Measurements from ENCODE around the gene FAM13C.

Gene FAM13C

DNA sequence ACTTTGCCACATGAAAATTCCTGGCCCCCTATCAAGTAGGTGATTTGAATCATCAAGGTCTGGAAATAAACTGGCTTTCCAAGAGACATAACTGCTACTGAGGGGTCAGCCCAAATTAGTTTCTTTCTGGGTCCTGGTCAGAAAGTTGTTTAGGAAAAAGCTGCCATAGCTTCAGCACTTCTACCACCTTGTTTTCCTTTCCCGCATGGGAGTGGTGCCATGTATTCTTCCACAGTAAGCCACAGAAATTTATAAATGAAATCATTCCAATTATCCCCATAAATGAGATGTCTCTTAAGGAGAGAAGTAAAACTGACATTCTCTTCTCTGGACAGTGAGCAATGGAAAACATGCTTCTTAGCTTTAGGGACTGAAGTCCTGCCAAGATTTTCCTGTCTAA lies 105.1 kb downstream of the FAM13C start:
- no peak for TF ChIP-seq RAD21 (IDR thresholded peaks at IDR 0.05; ENCODE audit: low read depth)
- no peak for TF ChIP-seq EGR1 (IDR thresholded peaks at IDR 0.05)
- TF ChIP-seq CREB1 (IDR thresholded peaks at IDR 0.05; ENCODE audit: low read depth): no peak
- TF ChIP-seq, protein P1, sequence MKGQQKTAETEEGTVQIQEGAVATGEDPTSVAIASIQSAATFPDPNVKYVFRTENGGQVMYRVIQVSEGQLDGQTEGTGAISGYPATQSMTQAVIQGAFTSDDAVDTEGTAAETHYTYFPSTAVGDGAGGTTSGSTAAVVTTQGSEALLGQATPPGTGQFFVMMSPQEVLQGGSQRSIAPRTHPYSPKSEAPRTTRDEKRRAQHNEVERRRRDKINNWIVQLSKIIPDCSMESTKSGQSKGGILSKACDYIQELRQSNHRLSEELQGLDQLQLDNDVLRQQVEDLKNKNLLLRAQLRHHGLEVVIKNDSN (IDR thresholded peaks at IDR 0.05): no peak
- TF ChIP-seq TAF1 (IDR thresholded peaks at IDR 0.05; ENCODE audit: low read depth): no peak
- TF ChIP-seq FOXM1 (IDR thresholded peaks at IDR 0.05; ENCODE audit: borderline replicate concordance, low read depth): no peak
- TF ChIP-seq YY1 (IDR thresholded peaks at IDR 0.05; ENCODE audit: low read depth): no peak

DNA sequence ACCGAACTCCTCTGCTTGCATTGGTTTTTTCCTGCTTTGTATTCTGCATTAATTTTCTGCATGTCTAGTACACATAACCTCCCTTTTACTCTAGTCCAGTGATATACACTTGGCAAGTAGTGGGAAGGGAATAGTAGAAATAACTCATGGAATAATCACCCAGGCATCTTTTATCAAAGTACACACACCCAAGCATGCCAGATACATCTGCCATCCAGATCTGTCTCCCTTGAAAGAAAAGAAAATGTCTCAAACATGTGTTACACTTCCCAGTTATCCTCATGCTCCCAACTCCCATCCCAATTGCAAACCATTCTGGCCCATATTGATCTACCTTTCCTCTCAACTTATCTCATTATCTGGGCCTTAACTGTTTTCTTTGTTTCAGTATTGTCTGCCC lies 106.9 kb downstream of the FAM13C start:
- no peak for TF ChIP-seq TEAD4 (IDR thresholded peaks at IDR 0.05)
- TF ChIP-seq, protein P2, sequence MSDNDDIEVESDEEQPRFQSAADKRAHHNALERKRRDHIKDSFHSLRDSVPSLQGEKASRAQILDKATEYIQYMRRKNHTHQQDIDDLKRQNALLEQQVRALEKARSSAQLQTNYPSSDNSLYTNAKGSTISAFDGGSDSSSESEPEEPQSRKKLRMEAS (IDR thresholded peaks at IDR 0.05): no peak
- no peak for TF ChIP-seq TAF1 (IDR thresholded peaks at IDR 0.05; ENCODE audit: low read depth)
- no peak for TF ChIP-seq EGR1 (IDR thresholded peaks at IDR 0.05)
- no peak for TF ChIP-seq NFIC (IDR thresholded peaks at IDR 0.05)
- TF ChIP-seq CEBPB (IDR thresholded peaks at IDR 0.05): no peak
- TF ChIP-seq YY1 (IDR thresholded peaks at IDR 0.05; ENCODE audit: low read depth): no peak
- no peak for TF ChIP-seq EP300 (IDR thresholded peaks at IDR 0.05; ENCODE audit: borderline replicate concordance)
- TF ChIP-seq, protein P3, sequence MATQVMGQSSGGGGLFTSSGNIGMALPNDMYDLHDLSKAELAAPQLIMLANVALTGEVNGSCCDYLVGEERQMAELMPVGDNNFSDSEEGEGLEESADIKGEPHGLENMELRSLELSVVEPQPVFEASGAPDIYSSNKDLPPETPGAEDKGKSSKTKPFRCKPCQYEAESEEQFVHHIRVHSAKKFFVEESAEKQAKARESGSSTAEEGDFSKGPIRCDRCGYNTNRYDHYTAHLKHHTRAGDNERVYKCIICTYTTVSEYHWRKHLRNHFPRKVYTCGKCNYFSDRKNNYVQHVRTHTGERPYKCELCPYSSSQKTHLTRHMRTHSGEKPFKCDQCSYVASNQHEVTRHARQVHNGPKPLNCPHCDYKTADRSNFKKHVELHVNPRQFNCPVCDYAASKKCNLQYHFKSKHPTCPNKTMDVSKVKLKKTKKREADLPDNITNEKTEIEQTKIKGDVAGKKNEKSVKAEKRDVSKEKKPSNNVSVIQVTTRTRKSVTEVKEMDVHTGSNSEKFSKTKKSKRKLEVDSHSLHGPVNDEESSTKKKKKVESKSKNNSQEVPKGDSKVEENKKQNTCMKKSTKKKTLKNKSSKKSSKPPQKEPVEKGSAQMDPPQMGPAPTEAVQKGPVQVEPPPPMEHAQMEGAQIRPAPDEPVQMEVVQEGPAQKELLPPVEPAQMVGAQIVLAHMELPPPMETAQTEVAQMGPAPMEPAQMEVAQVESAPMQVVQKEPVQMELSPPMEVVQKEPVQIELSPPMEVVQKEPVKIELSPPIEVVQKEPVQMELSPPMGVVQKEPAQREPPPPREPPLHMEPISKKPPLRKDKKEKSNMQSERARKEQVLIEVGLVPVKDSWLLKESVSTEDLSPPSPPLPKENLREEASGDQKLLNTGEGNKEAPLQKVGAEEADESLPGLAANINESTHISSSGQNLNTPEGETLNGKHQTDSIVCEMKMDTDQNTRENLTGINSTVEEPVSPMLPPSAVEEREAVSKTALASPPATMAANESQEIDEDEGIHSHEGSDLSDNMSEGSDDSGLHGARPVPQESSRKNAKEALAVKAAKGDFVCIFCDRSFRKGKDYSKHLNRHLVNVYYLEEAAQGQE (IDR thresholded peaks at IDR 0.05; ENCODE audit: low read depth): no peak
- TF ChIP-seq CREB1 (IDR thresholded peaks at IDR 0.05; ENCODE audit: low read depth): no peak

DNA sequence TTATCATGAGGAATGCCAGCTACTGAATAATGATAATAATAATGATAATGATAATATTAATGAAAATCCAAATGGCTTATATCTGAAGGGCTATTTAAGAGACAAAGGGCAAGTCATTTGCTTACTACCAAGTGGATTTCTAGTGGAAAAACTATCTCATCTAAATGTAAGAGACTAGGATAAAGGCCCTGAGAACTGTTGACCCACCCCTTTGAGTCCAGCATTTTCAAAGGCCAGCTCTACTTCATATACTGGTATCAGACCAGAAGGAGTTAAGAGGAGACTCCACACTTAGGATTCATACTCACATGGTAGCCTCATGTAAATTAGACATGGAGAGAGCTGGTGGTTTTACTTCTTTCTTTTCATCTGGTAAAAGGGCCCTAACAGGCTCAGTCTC lies 109.9 kb downstream of the FAM13C start:
- TF ChIP-seq EP300 (IDR thresholded peaks at IDR 0.05; ENCODE audit: borderline replicate concordance): no peak
- TF ChIP-seq NFIC (IDR thresholded peaks at IDR 0.05): no peak
- TF ChIP-seq, protein P3 (IDR thresholded peaks at IDR 0.05; ENCODE audit: low read depth): no peak
- no peak for TF ChIP-seq EGR1 (IDR thresholded peaks at IDR 0.05)
- TF ChIP-seq, protein P1 (IDR thresholded peaks at IDR 0.05): no peak
- TF ChIP-seq, protein P2 (IDR thresholded peaks at IDR 0.05): no peak
- TF ChIP-seq CREB1 (IDR thresholded peaks at IDR 0.05; ENCODE audit: low read depth): no peak
- no peak for TF ChIP-seq TAF1 (IDR thresholded peaks at IDR 0.05; ENCODE audit: low read depth)
- TF ChIP-seq YY1 (IDR thresholded peaks at IDR 0.05; ENCODE audit: low read depth): no peak
- no peak for TF ChIP-seq TCF12 (IDR thresholded peaks at IDR 0.05; ENCODE audit: low read depth)
- TF ChIP-seq FOXM1 (IDR thresholded peaks at IDR 0.05; ENCODE audit: borderline replicate concordance, low read depth): no peak
- no peak for TF ChIP-seq CEBPB (IDR thresholded peaks at IDR 0.05)
- no peak for TF ChIP-seq TEAD4 (IDR thresholded peaks at IDR 0.05)

DNA sequence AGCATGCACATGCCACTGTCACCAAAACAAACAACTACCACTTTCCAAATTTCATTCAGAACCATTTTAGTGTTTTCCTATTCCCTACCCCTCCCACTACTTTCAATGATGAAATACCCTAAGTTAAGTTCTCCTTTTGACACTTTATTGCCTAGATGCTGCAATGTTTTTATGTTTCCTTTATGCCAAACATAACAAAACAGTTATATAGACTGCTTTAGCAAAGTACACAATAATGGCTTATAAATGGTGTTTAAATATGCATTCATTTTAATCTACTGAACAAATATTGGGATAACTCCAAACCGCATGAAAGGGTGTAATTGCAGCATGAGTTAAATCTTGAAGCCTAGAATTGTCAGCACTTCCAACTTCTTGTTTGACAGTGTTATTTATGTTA lies 116.7 kb downstream of the FAM13C start:
- no peak for TF ChIP-seq FOXM1 (IDR thresholded peaks at IDR 0.05; ENCODE audit: borderline replicate concordance, low read depth)
- TF ChIP-seq, protein P2 (IDR thresholded peaks at IDR 0.05): no peak
- TF ChIP-seq TCF12 (IDR thresholded peaks at IDR 0.05; ENCODE audit: low read depth): no peak
- no peak for TF ChIP-seq EP300 (IDR thresholded peaks at IDR 0.05; ENCODE audit: borderline replicate concordance)
- TF ChIP-seq TAF1 (IDR thresholded peaks at IDR 0.05; ENCODE audit: low read depth): no peak
- TF ChIP-seq ZBTB7A (IDR thresholded peaks at IDR 0.05; ENCODE audit: low read depth): no peak
- TF ChIP-seq, protein P3 (IDR thresholded peaks at IDR 0.05; ENCODE audit: low read depth): no peak
- no peak for TF ChIP-seq YY1 (IDR thresholded peaks at IDR 0.05; ENCODE audit: low read depth)
- no peak for TF ChIP-seq RAD21 (IDR thresholded peaks at IDR 0.05; ENCODE audit: low read depth)
- TF ChIP-seq, protein P1 (IDR thresholded peaks at IDR 0.05): no peak
- no peak for TF ChIP-seq CREB1 (IDR thresholded peaks at IDR 0.05; ENCODE audit: low read depth)
- no peak for TF ChIP-seq CEBPB (IDR thresholded peaks at IDR 0.05)
- TF ChIP-seq NFIC (IDR thresholded peaks at IDR 0.05): no peak
- no peak for TF ChIP-seq EGR1 (IDR thresholded peaks at IDR 0.05)
- no peak for TF ChIP-seq TEAD4 (IDR thresholded peaks at IDR 0.05)

Measured in Ishikawa (cell line).